HAP-1 (cell line): ENCODE results near the gene UMPS.
A peak's percentile ranks its signal among the peaks of the same experiment; 100 is the strongest.

ENCODE experiments used
- DNase-seq, 2 experiments: peaks; one replicate each; pipeline ENCODE4 v3.0.0-alpha.2; 2016 to 2020; ENCODE audit warnings: low spot score in 2 of 2
- H3K27me3 ChIP-seq: fragments of 250-450 bp; sonication (Bioruptor Pico); 2 replicates; pipeline ENCODE4 v1.5.1; 2020; ENCODE audit warnings: low read depth, mild to moderate bottlenecking, moderate library complexity
- H3K36me3 ChIP-seq: fragments of 250-450 bp; sonication (Bioruptor Pico); replicated peaks from 2 replicates; pipeline ENCODE4 v1.5.1; 2020; ENCODE audit warnings: mild to moderate bottlenecking
- H3K4me1 ChIP-seq: fragments of 250-450 bp; sonication (Bioruptor Pico); 2 replicates; pipeline ENCODE4 v1.5.1; 2020; ENCODE audit warnings: mild to moderate bottlenecking
- H3K4me3 ChIP-seq: fragments of 250-450 bp; sonication (Bioruptor Pico); 2 replicates; pipeline ENCODE4 v1.5.1; 2020; ENCODE audit warnings: mild to moderate bottlenecking, moderate library complexity
- H3K9me3 ChIP-seq: fragments of 250-450 bp; sonication (Bioruptor Pico); 2 replicates; pipeline ENCODE4 v1.5.1; 2020; ENCODE audit warnings: mild to moderate bottlenecking, moderate library complexity
- in situ Hi-C: fragments of 300-500 bp; cut with MboI; formaldehyde crosslinking; loops from 3 replicates; pipeline ENCODE4 v1.14.3; 2020; ENCODE audit warnings: low sequenced_read_pairs, inconsistent platforms, mixed read lengths

The UMPS gene

GRCh38 chr3:124771083-124771445 is 40.8 kb downstream of the UMPS start:
- Histone ChIP-seq H3K4me3 (no peak overlapping the region), H3K36me3 (peaks cover 7% of the 10 kb centered on the region; the same call in 1 of the 2 replicates), H3K4me1 (no peaks in the 10 kb centered on the region), H3K27me3 (no peaks in the 10 kb centered on the region), H3K9me3 (no peaks in the 10 kb centered on the region)
- no peak for DNase-seq
- in situ Hi-C loops = no loop called here

- Histone ChIP-seq H3K4me1 (no peaks in the 10 kb centered on the region), H3K4me3 (no peak overlapping the region), H3K27me3 (no peaks in the 10 kb centered on the region), H3K9me3 (no peaks in the 10 kb centered on the region), H3K36me3 (peaks cover 7% of the 10 kb centered on the region; the same call in 1 of the 2 replicates)
- DNase-seq = no peak
- in situ Hi-C loops = no loop called here
These were observed 42.0 kb downstream of the UMPS start for GRCh38 chr3:124772081-124772831.

- Histone ChIP-seq H3K27me3 (no peaks in the 10 kb centered on the region), H3K36me3 (peaks cover 2% of the 10 kb centered on the region; the same call in 1 of the 2 replicates), H3K4me1 (no peaks in the 10 kb centered on the region), H3K4me3 (no peak overlapping the region), H3K9me3 (no peaks in the 10 kb centered on the region)
- in situ Hi-C loops = no loop called here
- DNase-seq = no peak
These were observed 43.4 kb downstream of the UMPS start for GRCh38 chr3:124773351-124774326.

GRCh38 chr3:124774327-124774718 is 44.1 kb downstream of the UMPS start:
- no peaks in the 10 kb centered on the region for H3K9me3 ChIP-seq
- H3K27me3 ChIP-seq = no peaks in the 10 kb centered on the region
- in situ Hi-C loops = no loop called here
- peak in 1 of 2 experiments; percentile 42 for DNase-seq
- H3K4me3 ChIP-seq = no peak overlapping the region
- H3K4me1 ChIP-seq = no peaks in the 10 kb centered on the region
- no peaks in the 10 kb centered on the region for H3K36me3 ChIP-seq

GRCh38 chr3:124774841-124775402 is 44.7 kb downstream of the UMPS start:
- DNase-seq = no peak
- in situ Hi-C loops = no loop called here
- no peaks in the 10 kb centered on the region for H3K36me3 ChIP-seq
- H3K27me3 ChIP-seq = no peaks in the 10 kb centered on the region
- H3K9me3 ChIP-seq = no peaks in the 10 kb centered on the region
- no peak overlapping the region for H3K4me3 ChIP-seq
- H3K4me1 ChIP-seq = no peaks in the 10 kb centered on the region

GRCh38 chr3:124775877-124776276 is 45.6 kb downstream of the UMPS start:
- H3K4me3 ChIP-seq = no peak overlapping the region
- no peak for DNase-seq
- no peaks in the 10 kb centered on the region for H3K27me3 ChIP-seq
- no peaks in the 10 kb centered on the region for H3K36me3 ChIP-seq
- no peaks in the 10 kb centered on the region for H3K4me1 ChIP-seq
- in situ Hi-C loops = no loop called here
- no peaks in the 10 kb centered on the region for H3K9me3 ChIP-seq

GRCh38 chr3:124776856-124777255 is 46.6 kb downstream of the UMPS start:
- H3K27me3 ChIP-seq = no peaks in the 10 kb centered on the region
- no peaks in the 10 kb centered on the region for H3K9me3 ChIP-seq
- in situ Hi-C loops = no loop called here
- no peak for DNase-seq
- no peaks in the 10 kb centered on the region for H3K4me1 ChIP-seq
- H3K36me3 ChIP-seq = no peaks in the 10 kb centered on the region
- H3K4me3 ChIP-seq = no peak overlapping the region

GRCh38 chr3:124777762-124778470 is 47.7 kb downstream of the UMPS start:
- in situ Hi-C loops = no loop called here
- DNase-seq = no peak
- Histone ChIP-seq H3K9me3 (no peaks in the 10 kb centered on the region), H3K4me1 (no peaks in the 10 kb centered on the region), H3K4me3 (no peak overlapping the region), H3K27me3 (no peaks in the 10 kb centered on the region), H3K36me3 (no peaks in the 10 kb centered on the region)

- Histone ChIP-seq H3K4me3 (no peak overlapping the region), H3K4me1 (no peaks in the 10 kb centered on the region), H3K27me3 (no peaks in the 10 kb centered on the region), H3K9me3 (no peaks in the 10 kb centered on the region), H3K36me3 (no peaks in the 10 kb centered on the region)
- no peak for DNase-seq
- in situ Hi-C loops = no loop called here
These were observed 48.9 kb downstream of the UMPS start for GRCh38 chr3:124779116-124779515.

- in situ Hi-C loops = no loop called here
- no peaks in the 10 kb centered on the region for H3K4me1 ChIP-seq
- no peaks in the 10 kb centered on the region for H3K36me3 ChIP-seq
- no peak for DNase-seq
- no peaks in the 10 kb centered on the region for H3K9me3 ChIP-seq
- no peak overlapping the region for H3K4me3 ChIP-seq
- no peaks in the 10 kb centered on the region for H3K27me3 ChIP-seq
These were observed 49.5 kb downstream of the UMPS start for GRCh38 chr3:124779751-124780191.

GRCh38 chr3:124780356-124780755 is 50.1 kb downstream of the UMPS start:
- Histone ChIP-seq H3K36me3 (no peaks in the 10 kb centered on the region), H3K9me3 (no peaks in the 10 kb centered on the region), H3K27me3 (no peaks in the 10 kb centered on the region), H3K4me1 (no peaks in the 10 kb centered on the region), H3K4me3 (no peak overlapping the region)
- DNase-seq = no peak
- in situ Hi-C loops = no loop called here

GRCh38 chr3:124780761-124781475 is 50.7 kb downstream of the UMPS start:
- H3K36me3 ChIP-seq = no peaks in the 10 kb centered on the region
- H3K4me1 ChIP-seq = no peaks in the 10 kb centered on the region
- DNase-seq = no peak
- in situ Hi-C loops = no loop called here
- no peaks in the 10 kb centered on the region for H3K9me3 ChIP-seq
- H3K4me3 ChIP-seq = no peak overlapping the region
- H3K27me3 ChIP-seq = no peaks in the 10 kb centered on the region
